ENCODE results near the gene ALKAL2.
"Not testable (repeated sequence)": the region's sequence is repeated elsewhere in the genome, so short reads cannot be mapped to it uniquely, and the experiment has no call there.

Gene ALKAL2, protein sequence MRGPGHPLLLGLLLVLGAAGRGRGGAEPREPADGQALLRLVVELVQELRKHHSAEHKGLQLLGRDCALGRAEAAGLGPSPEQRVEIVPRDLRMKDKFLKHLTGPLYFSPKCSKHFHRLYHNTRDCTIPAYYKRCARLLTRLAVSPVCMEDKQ

GRCh38 chr2:287911-288757, at the start of gene ALKAL2:
TSS of gene ALKAL2 (minus strand) at chr2:288091. CDS start at chr2:287835, 256 bp downstream.
- no peak for DNase-seq

DNA sequence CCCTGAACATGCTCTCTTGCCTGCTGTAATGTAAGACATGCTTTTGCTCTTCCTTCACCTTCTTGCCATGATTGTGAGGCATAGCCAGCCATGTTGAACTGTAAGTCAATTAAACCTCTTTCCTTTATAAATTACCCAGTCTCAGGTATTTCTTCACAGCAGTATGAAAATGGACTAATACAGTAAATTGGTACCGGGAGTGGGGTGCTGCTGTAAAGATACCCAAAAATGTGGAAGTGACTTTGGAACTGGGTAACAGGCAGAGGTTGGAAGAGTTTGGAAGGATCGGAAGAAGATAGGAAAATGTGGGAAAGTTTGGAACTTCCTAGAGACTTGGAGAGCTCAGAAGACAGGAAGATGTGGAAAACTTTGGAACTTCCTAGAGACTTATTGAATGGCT, 49.1 kb upstream of the ALKAL2 start:
- DNase-seq = not testable (repeated sequence)

GRCh38 chr2:336360-336759, 48.5 kb upstream of the ALKAL2 start:
- no peak for DNase-seq

GRCh38 chr2:332592-332991, 44.7 kb upstream of the ALKAL2 start:
- DNase-seq = no peak

GRCh38 chr2:328761-329160, 40.9 kb upstream of the ALKAL2 start:
- DNase-seq = no peak

DNA sequence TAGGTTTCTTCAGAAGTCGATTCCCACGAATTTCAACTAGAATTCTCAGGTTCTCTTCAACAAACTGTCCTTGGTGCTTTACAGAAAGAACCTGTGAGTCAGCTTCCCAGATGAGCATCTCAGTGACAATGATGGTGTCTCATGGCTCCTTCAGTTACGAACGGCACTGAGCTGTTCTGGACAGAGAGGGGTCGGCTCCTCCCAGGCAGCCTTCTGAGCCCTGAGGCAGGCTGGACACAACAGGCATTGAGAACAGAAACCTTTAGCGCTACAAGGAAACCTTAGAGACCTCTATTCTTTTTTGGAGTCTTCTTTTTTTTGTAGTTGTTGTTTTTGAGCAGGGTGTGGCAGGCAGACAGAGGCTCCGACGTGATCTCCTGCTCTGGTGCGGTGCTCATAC, 35.1 kb upstream of the ALKAL2 start:
- DNase-seq = no peak

DNA sequence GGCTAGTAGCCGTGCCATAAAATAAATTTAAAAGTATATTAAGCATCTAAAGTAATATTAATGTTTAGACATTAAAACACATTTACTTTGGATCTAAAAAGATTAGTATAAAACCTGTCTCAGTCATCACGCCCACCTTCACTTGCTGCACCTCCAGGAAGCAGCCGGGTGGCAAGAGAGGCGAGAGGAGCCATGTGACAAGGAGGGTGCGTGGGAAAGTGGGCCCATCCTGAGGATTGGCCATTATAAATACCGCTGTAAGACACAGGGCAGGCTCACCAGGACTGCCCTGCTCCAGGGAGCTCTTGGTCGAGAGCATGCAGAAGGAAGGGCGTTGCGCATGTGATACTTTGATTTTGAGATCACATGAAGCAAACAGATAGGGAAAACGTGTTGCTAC, 34.4 kb upstream of the ALKAL2 start:
- no peak for DNase-seq

DNA sequence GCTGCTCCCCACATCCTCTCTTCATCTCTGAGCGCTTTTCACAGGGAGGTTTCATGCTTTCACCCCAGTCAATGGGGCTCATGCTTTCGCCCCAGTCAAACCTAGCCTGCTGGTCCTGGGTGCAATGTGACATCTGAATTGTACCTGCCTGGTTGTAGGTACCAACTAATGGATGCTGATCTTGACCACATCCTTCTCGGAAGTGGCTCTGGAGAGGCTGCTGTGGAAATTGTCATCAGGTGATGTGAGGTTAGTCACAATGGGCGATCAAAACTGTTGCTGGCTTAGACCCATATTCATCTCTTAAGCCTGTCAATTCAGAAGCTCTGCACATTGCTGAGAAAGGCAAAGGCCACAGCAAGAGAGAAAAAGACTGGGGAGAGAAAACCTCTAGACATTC, 32.7 kb upstream of the ALKAL2 start:
- DNase-seq = peak; percentile 37

DNA sequence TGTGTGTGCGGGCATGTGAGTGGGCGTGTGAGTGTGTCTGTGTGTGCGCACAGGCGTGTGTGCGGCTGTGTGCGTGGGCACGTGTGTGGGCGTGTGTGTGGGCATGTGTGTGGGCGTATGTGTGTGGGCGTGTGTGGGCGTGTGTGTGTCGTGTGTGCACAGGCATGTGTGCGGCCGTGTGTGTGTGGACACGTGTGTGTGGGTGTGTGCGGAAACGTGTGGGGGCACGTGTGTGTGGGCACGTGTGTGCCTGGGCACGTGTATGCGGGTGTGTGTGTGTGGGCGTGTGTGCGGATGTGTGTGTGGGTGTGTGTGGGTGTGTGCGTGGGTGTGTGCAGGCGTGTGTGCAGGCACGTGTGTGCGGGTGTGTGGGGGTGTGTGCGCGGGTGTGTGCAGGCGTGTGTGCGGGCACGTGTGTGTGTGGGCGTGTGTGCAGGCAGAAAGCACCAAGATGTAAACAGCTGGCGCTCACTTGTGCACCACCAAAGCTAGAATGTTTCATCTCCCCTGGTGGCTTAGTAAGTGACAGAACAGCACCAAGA, 31.2 kb upstream of the ALKAL2 start:
- DNase-seq = no peak

DNA sequence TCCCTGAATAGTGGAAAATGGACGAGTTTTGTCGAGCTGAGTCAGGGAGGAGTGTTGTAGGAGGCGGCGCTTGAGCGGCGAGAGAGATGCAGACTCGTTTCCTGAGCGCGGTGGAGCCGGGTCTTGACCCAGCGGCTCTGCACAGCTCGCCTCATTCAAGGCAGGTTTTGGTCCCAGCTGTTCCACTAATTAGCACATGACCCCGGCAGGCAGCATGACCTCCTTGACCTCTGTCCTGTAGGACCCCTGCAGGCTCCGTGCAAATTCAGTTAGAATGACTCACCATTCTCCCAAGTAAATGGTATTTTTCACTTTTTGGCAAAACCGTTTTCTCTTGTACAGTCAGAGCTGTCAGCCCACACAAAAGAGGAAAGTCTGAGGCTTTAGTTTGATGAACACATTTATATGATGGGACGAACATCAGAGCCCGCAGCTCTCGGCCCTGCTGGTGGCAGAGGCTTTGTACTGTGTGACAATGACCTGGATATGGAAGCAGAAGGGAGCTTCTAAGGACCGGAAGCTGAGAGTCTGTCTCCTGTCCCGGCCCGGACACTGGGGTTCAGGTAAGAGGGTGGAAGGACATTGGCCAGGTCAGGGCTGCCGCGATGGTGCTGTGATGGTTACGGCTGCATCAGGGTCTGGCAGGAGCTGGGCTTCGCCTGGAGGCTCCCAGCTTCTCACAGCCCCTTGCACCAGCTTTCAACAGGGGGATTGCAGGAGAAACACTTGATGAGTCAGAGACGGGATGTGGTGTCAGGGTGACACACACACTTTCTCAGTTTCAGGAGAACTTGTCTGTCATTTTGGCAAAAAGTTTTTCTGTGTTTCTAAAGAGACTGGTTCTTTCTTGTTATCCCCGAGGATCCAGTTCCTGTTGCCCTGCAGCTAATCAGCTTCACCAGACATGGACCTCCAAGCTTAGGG, 29.9 kb upstream of the ALKAL2 start:
- DNase-seq = peak; percentile 52

GRCh38 chr2:316381-316780, 28.5 kb upstream of the ALKAL2 start:
- DNase-seq = no peak

- not testable (repeated sequence) for DNase-seq
Observed at GRCh38 chr2:315925-316324, 28.0 kb upstream of the ALKAL2 start.

DNA sequence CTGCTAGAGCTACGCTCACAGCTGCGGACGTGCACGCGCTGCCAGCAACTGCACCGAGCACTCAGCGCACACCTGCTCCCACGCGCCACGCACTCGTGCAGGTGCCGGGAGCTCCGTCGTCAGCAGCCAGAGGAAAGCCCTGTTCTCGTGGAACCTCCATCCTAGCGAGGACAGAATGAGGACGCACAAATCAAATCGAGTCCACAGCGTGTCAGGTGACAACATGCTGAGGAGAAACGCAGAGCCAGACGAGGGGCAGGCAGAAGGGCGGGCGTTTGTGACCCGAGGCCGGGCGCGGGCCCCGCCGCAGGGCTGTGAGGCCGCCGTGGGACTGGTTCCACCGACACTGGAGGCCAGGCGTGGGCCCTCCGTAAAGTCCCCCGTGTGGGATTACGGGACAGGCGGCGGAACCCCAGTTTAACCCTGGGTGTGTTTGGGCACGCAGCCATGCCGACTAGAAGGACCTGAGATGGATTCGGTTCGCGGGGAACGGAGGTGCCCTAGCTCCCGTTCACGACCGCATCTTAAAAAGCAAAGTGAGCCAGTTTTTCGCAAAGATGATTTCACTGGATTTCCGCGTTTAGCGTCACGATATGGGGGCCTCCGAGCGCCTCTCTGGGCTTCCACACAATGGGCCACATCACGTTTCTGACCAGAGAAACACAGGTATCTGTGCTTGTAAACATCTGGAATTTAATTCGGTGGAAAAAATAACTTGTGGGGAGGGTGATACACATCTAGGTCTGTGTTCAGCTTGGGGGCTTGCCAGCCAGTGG, 26.9 kb upstream of the ALKAL2 start:
- DNase-seq = no peak

GRCh38 chr2:313991-314390, 26.1 kb upstream of the ALKAL2 start:
- DNase-seq = no peak

GRCh38 chr2:310994-311393, 23.1 kb upstream of the ALKAL2 start:
- no peak for DNase-seq

DNA sequence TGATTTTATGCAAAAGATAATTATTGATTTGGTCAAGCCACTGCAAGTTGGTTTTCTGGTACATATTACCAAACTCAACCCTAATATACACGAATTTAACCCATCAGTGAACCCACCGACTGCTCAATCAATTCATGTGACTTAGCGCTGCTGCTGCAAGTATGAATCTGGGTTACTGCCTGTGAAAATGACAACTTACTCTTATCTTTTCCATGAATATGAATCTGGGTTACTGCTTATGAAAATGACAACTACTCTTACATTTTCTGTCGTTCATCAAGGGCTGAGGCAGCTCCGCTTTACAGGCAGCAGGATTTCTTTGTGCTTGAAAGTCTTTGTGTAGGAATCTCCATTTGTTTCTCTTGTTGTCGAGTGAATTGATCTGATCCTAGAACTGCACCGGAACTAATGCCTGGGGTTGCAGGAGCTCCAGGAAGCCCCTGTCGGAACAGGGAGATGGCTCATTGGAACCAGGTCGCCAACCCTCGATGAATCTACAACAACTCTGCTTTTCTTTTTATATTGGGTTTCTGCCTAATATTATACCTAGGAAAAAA, 22.1 kb upstream of the ALKAL2 start:
- DNase-seq = no peak

GRCh38 chr2:309148-309953, 21.5 kb upstream of the ALKAL2 start:
- no peak for DNase-seq

- no peak for DNase-seq
Observed at GRCh38 chr2:305366-305765, 17.5 kb upstream of the ALKAL2 start.

DNA sequence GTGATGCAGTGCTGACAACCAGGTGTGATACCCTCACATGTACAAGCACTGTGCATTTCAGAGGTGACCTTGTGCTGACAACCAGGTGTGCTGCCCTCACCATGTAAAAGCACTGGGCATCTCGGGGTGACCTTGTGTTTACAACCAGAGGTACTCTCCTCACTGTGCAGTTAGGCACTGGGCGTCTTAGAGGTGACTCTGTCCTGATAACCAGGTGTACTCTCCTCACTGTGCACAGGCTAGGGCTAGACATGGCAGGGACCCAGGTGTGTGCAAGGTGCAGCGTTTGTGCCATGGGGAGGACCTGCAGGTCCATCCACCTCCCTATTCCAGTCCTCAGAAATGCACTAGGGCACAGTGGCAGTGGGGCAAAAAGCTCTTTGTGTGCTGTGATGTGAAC, 8.5 kb upstream of the ALKAL2 start:
- no peak for DNase-seq

GRCh38 chr2:295090-295489, 7.2 kb upstream of the ALKAL2 start:
- DNase-seq = no peak

- no peak for DNase-seq
Observed at GRCh38 chr2:290090-290722, 2.3 kb upstream of the ALKAL2 start.
